OCI-LY7 (cell line): Measurements from ENCODE around the gene ATP2C1.

ENCODE experiments used
- CTCF ChIP-seq: fragments of 200-600 bp; sonication (generic); conservative IDR thresholded peaks from 2 replicates; pipeline ENCODE4 v1.5.1; 2014; ENCODE audit warnings: mild to moderate bottlenecking, antibody characterized with exemption, low read length, moderate library complexity, mixed read lengths
- EZH2phosphoT487 ChIP-seq: fragments of 200-600 bp; sonication (generic); IDR thresholded peaks from 2 replicates; pipeline ENCODE4 v1.6.1; 2018; ENCODE audit warnings: low read depth, borderline replicate concordance, mild to moderate bottlenecking, mixed run types, antibody characterized with exemption, low read length, moderate library complexity, mixed read lengths

GRCh38 chr3:130850044-130850797 is 43.7 kb upstream of the ATP2C1 start:
- TF ChIP-seq EZH2phosphoT487 (no peak), CTCF (no peak)
